ENCODE measurements around the gene TMEM198.

Gene TMEM198

GRCh38 chr2:219537657-219538488 is 6.0 kb upstream of the TMEM198 start:
- H3K9ac ChIP-seq = no peak overlapping the region
- no peak overlapping the region for H2AFZ ChIP-seq (ENCODE audit: low read depth)
- no peaks in the 10 kb centered on the region for H3K36me3 ChIP-seq (ENCODE audit: insufficient read depth)
- no peaks in the 10 kb centered on the region for H4K20me1 ChIP-seq (ENCODE audit: insufficient read depth)
- no peak for TF ChIP-seq CTCF (conservative IDR thresholded peaks at IDR 0.05; ENCODE audit: low read depth, low read length)
- no peak overlapping the region for H3K4me3 ChIP-seq (IDR thresholded peaks at IDR 0.05; ENCODE audit: insufficient read depth, low read depth, low read length)
- H3K4me2 ChIP-seq = no peak overlapping the region
- H3K79me2 ChIP-seq (ENCODE audit: insufficient read depth, low read depth) = no peaks in the 10 kb centered on the region
- peaks cover 4% of the 10 kb centered on the region for H3K4me1 ChIP-seq (ENCODE audit: low read depth, poor library complexity, severe bottlenecking)
- H3K27ac ChIP-seq = no peak overlapping the region
- peaks cover 10% of the 10 kb centered on the region; the same call in 1 of the 2 replicates for H3K27me3 ChIP-seq (ENCODE audit: insufficient read depth, low read depth)

- no peak overlapping the region for H3K4me2 ChIP-seq
- peaks cover 5% of the 10 kb centered on the region; the same call in 1 of the 2 replicates for H3K27me3 ChIP-seq (ENCODE audit: insufficient read depth, low read depth)
- no peak overlapping the region for H2AFZ ChIP-seq (ENCODE audit: low read depth)
- H3K4me1 ChIP-seq (ENCODE audit: low read depth, poor library complexity, severe bottlenecking) = peaks cover 4% of the 10 kb centered on the region
- no peaks in the 10 kb centered on the region for H3K79me2 ChIP-seq (ENCODE audit: insufficient read depth, low read depth)
- H3K36me3 ChIP-seq (ENCODE audit: insufficient read depth) = no peaks in the 10 kb centered on the region
- no peak overlapping the region for H3K4me3 ChIP-seq (IDR thresholded peaks at IDR 0.05; ENCODE audit: insufficient read depth, low read depth, low read length)
- H4K20me1 ChIP-seq (ENCODE audit: insufficient read depth) = no peaks in the 10 kb centered on the region
- no peak overlapping the region for H3K27ac ChIP-seq
- no peak overlapping the region for H3K9ac ChIP-seq
- TF ChIP-seq CTCF (conservative IDR thresholded peaks at IDR 0.05; ENCODE audit: low read depth, low read length) = no peak
These were observed 5.3 kb upstream of the TMEM198 start for GRCh38 chr2:219538504-219538951.

GRCh38 chr2:219538956-219539788 is 4.7 kb upstream of the TMEM198 start:
- Histone ChIP-seq H3K9ac (no peak overlapping the region), H3K4me2 (no peak overlapping the region), H2AFZ (ENCODE audit: low read depth) (no peak overlapping the region), H3K36me3 (ENCODE audit: insufficient read depth) (no peaks in the 10 kb centered on the region), H3K27me3 (ENCODE audit: insufficient read depth, low read depth) (peaks cover 4% of the 10 kb centered on the region; the same call in 1 of the 2 replicates), H3K79me2 (ENCODE audit: insufficient read depth, low read depth) (no peaks in the 10 kb centered on the region), H3K27ac (no peak overlapping the region), H3K4me3 (IDR thresholded peaks at IDR 0.05; ENCODE audit: insufficient read depth, low read depth, low read length) (no peak overlapping the region), H3K4me1 (ENCODE audit: low read depth, poor library complexity, severe bottlenecking) (peaks cover 4% of the 10 kb centered on the region), H4K20me1 (ENCODE audit: insufficient read depth) (no peaks in the 10 kb centered on the region)
- no peak for TF ChIP-seq CTCF (conservative IDR thresholded peaks at IDR 0.05; ENCODE audit: low read depth, low read length)

GRCh38 chr2:219539926-219540678 is 3.7 kb upstream of the TMEM198 start:
- H3K27ac ChIP-seq = no peak overlapping the region
- H2AFZ ChIP-seq (ENCODE audit: low read depth) = no peak overlapping the region
- H3K4me1 ChIP-seq (ENCODE audit: low read depth, poor library complexity, severe bottlenecking) = peaks cover 4% of the 10 kb centered on the region
- TF ChIP-seq CTCF (conservative IDR thresholded peaks at IDR 0.05; ENCODE audit: low read depth, low read length) = no peak
- no peaks in the 10 kb centered on the region for H3K79me2 ChIP-seq (ENCODE audit: insufficient read depth, low read depth)
- no peak overlapping the region for H3K4me3 ChIP-seq (IDR thresholded peaks at IDR 0.05; ENCODE audit: insufficient read depth, low read depth, low read length)
- H3K9ac ChIP-seq = no peak overlapping the region
- no peak overlapping the region for H3K4me2 ChIP-seq
- H3K36me3 ChIP-seq (ENCODE audit: insufficient read depth) = no peaks in the 10 kb centered on the region
- H4K20me1 ChIP-seq (ENCODE audit: insufficient read depth) = no peaks in the 10 kb centered on the region
- H3K27me3 ChIP-seq (ENCODE audit: insufficient read depth, low read depth) = peaks cover 8% of the 10 kb centered on the region; the same call in 1 of the 2 replicates

All from KMS-11 (cell line).